ENCODE data around the gene GPR61. TPM values are rescaled to one million over a fixed set of nuclear protein-coding genes. Genes with fewer than 3 reads are reported as not detected.

Gene GPR61
- total and polyA plus RNA-seq, 9 of the 15 experiments (the other 6 are each of a cell fraction or from before 2014, with no cell fraction given): 0.04 to 1.1 (median 0.25) TPM; not detected in 4

DNA sequence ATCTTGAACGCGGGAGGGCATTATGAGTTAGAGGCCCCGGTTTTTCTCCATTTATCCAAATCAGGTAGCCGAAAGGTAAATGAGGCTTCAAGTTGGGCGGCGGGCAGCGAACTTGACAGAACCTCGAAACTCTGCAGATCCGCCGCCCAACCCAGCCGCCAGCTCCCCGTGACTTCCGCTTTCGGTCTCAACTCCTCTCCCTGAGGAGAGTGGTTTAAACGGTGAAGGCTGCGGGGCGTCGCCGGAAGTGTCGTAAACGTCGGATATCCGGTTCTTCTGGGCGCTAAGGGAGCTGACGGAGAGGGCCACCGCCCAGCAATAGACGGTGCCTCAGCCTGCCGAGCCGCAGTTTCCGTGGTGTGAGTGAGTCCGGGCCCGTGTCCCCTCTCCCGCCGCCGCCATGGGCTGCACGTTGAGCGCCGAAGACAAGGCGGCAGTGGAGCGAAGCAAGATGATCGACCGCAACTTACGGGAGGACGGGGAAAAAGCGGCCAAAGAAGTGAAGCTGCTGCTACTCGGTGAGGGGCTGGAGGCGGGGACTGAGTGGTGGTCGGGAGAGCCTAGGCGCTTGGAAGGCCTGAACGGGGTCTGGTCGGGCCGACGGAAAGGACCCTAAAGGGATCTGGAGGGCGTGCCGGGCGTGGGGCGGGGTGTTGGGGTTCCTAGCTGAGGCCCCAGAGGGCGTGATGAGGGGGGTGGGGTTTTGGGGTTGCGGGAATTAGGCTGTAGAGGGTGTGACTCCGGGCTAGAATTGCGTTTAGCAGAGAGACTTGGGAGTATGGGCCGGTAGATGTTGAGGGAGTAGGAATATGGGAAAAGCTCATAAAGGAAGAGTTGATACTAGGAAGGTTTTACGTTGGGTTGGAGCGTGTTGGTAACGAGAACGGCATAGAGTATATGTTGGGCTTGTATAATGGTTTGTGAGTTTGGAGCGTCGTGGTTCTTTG lies 8.9 kb downstream of the GPR61 start, which contains the start of gene GNAI3 (continued):
- TF ChIP-seq, protein P1, sequence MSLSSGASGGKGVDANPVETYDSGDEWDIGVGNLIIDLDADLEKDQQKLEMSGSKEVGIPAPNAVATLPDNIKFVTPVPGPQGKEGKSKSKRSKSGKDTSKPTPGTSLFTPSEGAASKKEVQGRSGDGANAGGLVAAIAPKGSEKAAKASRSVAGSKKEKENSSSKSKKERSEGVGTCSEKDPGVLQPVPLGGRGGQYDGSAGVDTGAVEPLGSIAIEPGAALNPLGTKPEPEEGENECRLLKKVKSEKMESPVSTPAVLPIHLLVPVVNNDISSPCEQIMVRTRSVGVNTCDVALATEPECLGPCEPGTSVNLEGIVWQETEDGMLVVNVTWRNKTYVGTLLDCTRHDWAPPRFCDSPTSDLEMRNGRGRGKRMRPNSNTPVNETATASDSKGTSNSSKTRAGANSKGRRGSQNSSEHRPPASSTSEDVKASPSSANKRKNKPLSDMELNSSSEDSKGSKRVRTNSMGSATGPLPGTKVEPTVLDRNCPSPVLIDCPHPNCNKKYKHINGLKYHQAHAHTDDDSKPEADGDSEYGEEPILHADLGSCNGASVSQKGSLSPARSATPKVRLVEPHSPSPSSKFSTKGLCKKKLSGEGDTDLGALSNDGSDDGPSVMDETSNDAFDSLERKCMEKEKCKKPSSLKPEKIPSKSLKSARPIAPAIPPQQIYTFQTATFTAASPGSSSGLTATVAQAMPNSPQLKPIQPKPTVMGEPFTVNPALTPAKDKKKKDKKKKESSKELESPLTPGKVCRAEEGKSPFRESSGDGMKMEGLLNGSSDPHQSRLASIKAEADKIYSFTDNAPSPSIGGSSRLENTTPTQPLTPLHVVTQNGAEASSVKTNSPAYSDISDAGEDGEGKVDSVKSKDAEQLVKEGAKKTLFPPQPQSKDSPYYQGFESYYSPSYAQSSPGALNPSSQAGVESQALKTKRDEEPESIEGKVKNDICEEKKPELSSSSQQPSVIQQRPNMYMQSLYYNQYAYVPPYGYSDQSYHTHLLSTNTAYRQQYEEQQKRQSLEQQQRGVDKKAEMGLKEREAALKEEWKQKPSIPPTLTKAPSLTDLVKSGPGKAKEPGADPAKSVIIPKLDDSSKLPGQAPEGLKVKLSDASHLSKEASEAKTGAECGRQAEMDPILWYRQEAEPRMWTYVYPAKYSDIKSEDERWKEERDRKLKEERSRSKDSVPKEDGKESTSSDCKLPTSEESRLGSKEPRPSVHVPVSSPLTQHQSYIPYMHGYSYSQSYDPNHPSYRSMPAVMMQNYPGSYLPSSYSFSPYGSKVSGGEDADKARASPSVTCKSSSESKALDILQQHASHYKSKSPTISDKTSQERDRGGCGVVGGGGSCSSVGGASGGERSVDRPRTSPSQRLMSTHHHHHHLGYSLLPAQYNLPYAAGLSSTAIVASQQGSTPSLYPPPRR (CRISPR knock-in tag; IDR thresholded peaks at IDR 0.05; ENCODE audit: borderline replicate concordance): no peak
- TF ChIP-seq, protein P2, sequence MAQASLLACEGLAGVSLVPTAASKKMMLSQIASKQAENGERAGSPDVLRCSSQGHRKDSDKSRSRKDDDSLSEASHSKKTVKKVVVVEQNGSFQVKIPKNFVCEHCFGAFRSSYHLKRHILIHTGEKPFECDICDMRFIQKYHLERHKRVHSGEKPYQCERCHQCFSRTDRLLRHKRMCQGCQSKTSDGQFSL (CRISPR knock-in tag; IDR thresholded peaks at IDR 0.05): no peak; the same call in 1 of the 2 replicates
- TF ChIP-seq, protein P2 (tag; IDR thresholded peaks at IDR 0.05): no peak
- TF ChIP-seq RFX1 (IDR thresholded peaks at IDR 0.05) (no peak), SMAD1 (IDR thresholded peaks at IDR 0.05; ENCODE audit: low read depth, low read length, partially characterized antibody) (peak; percentile 90), ZSCAN32 (CRISPR knock-in tag; IDR thresholded peaks at IDR 0.05) (no peak), KAT8 (IDR thresholded peaks at IDR 0.05; ENCODE audit: low read depth) (no peak), JUND (IDR thresholded peaks at IDR 0.05; ENCODE audit: borderline replicate concordance, low read depth, low read length) (peak; percentile 63; the same call in 1 of the 2 replicates), JUND (tag; IDR thresholded peaks at IDR 0.05; ENCODE audit: borderline replicate concordance, low read depth, low read length) (peak; percentile 20; the same call in 1 of the 3 replicates), CHCHD3 (CRISPR knock-in tag; IDR thresholded peaks at IDR 0.05) (0 out of 2 replicates have a peak, but pooled peaks have one; percentile 71), FOXJ2 (tag; IDR thresholded peaks at IDR 0.05) (peak; percentile 46; the same call in 1 of the 2 replicates), NUFIP1 (IDR thresholded peaks at IDR 0.05; ENCODE audit: partially characterized antibody) (no peak), GABPB1 (CRISPR knock-in tag; IDR thresholded peaks at IDR 0.05) (peak; percentile 97), PHF20 (IDR thresholded peaks at IDR 0.05; ENCODE audit: partially characterized antibody) (peak; percentile 81), KLF13 (tag; IDR thresholded peaks at IDR 0.05; ENCODE audit: borderline replicate concordance, low read depth) (peak; percentile 73; the same call in 1 of the 2 replicates), SOX6 (IDR thresholded peaks at IDR 0.05) (no peak; the same call in 1 of the 2 replicates)
- TF ChIP-seq, protein P3, sequence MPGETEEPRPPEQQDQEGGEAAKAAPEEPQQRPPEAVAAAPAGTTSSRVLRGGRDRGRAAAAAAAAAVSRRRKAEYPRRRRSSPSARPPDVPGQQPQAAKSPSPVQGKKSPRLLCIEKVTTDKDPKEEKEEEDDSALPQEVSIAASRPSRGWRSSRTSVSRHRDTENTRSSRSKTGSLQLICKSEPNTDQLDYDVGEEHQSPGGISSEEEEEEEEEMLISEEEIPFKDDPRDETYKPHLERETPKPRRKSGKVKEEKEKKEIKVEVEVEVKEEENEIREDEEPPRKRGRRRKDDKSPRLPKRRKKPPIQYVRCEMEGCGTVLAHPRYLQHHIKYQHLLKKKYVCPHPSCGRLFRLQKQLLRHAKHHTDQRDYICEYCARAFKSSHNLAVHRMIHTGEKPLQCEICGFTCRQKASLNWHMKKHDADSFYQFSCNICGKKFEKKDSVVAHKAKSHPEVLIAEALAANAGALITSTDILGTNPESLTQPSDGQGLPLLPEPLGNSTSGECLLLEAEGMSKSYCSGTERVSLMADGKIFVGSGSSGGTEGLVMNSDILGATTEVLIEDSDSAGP (CRISPR knock-in tag; IDR thresholded peaks at IDR 0.05): no peak; the same call in 1 of the 2 replicates
- TF ChIP-seq, protein P4, sequence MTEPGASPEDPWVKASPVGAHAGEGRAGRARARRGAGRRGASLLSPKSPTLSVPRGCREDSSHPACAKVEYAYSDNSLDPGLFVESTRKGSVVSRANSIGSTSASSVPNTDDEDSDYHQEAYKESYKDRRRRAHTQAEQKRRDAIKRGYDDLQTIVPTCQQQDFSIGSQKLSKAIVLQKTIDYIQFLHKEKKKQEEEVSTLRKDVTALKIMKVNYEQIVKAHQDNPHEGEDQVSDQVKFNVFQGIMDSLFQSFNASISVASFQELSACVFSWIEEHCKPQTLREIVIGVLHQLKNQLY (CRISPR knock-in tag; conservative IDR thresholded peaks at IDR 0.05): peak; percentile 69 to 89; a peak in 1 of 4 replicates

Data from K562 (cell line).